ENCODE data around the gene GRIP2.

Gene GRIP2

GRCh38 chr3:14555835-14556234 is 15.7 kb upstream of the GRIP2 start:
- TF ChIP-seq SIN3A (IDR thresholded peaks at IDR 0.05; ENCODE audit: borderline replicate concordance, insufficient read depth, low read length) (no peak), POLR2AphosphoS5 (IDR thresholded peaks at IDR 0.05; ENCODE audit: low read depth, low read length) (no peak), REST (IDR thresholded peaks at IDR 0.05; ENCODE audit: insufficient read depth in 1 of 2, low read depth in 2 of 2, low read length in 2 of 2) (no peak), FOXP2 (optimal IDR thresholded peaks at IDR 0.05; ENCODE audit: borderline replicate concordance, extremely low read depth, extremely low read length, insufficient read depth) (no peak), TAF1 (IDR thresholded peaks at IDR 0.05; ENCODE audit: borderline replicate concordance, insufficient read depth, low read length) (no peak)

GRCh38 chr3:14554715-14555114 is 14.6 kb upstream of the GRIP2 start:
- TF ChIP-seq FOXP2 (optimal IDR thresholded peaks at IDR 0.05; ENCODE audit: borderline replicate concordance, extremely low read depth, extremely low read length, insufficient read depth) (no peak), TAF1 (IDR thresholded peaks at IDR 0.05; ENCODE audit: borderline replicate concordance, insufficient read depth, low read length) (no peak), POLR2AphosphoS5 (IDR thresholded peaks at IDR 0.05; ENCODE audit: low read depth, low read length) (no peak), SIN3A (IDR thresholded peaks at IDR 0.05; ENCODE audit: borderline replicate concordance, insufficient read depth, low read length) (no peak), REST (IDR thresholded peaks at IDR 0.05; ENCODE audit: insufficient read depth in 1 of 2, low read depth in 2 of 2, low read length in 2 of 2) (no peak)

GRCh38 chr3:14553871-14554270 is 13.7 kb upstream of the GRIP2 start:
- TF ChIP-seq REST (IDR thresholded peaks at IDR 0.05; ENCODE audit: insufficient read depth in 1 of 2, low read depth in 2 of 2, low read length in 2 of 2) (no peak), SIN3A (IDR thresholded peaks at IDR 0.05; ENCODE audit: borderline replicate concordance, insufficient read depth, low read length) (no peak), FOXP2 (optimal IDR thresholded peaks at IDR 0.05; ENCODE audit: borderline replicate concordance, extremely low read depth, extremely low read length, insufficient read depth) (no peak), POLR2AphosphoS5 (IDR thresholded peaks at IDR 0.05; ENCODE audit: low read depth, low read length) (no peak), TAF1 (IDR thresholded peaks at IDR 0.05; ENCODE audit: borderline replicate concordance, insufficient read depth, low read length) (no peak)

GRCh38 chr3:14552717-14553116 is 12.6 kb upstream of the GRIP2 start:
- TF ChIP-seq SIN3A (IDR thresholded peaks at IDR 0.05; ENCODE audit: borderline replicate concordance, insufficient read depth, low read length) (no peak), FOXP2 (optimal IDR thresholded peaks at IDR 0.05; ENCODE audit: borderline replicate concordance, extremely low read depth, extremely low read length, insufficient read depth) (no peak)

GRCh38 chr3:14552041-14552648 is 12.0 kb upstream of the GRIP2 start:
- TF ChIP-seq TAF1 (IDR thresholded peaks at IDR 0.05; ENCODE audit: borderline replicate concordance, insufficient read depth, low read length) (no peak), SIN3A (IDR thresholded peaks at IDR 0.05; ENCODE audit: borderline replicate concordance, insufficient read depth, low read length) (no peak), FOXP2 (optimal IDR thresholded peaks at IDR 0.05; ENCODE audit: borderline replicate concordance, extremely low read depth, extremely low read length, insufficient read depth) (no peak), REST (IDR thresholded peaks at IDR 0.05; ENCODE audit: insufficient read depth in 1 of 2, low read depth in 2 of 2, low read length in 2 of 2) (no peak), POLR2AphosphoS5 (IDR thresholded peaks at IDR 0.05; ENCODE audit: low read depth, low read length) (no peak)

Data from PFSK-1 (cell line).